T47D (cell line): Measurements from ENCODE around the gene PBLD.

Experiments used
- DNase-seq, 2 experiments: peaks; one replicate each; pipeline versions ENCODE4 v3.0.0 to v3.0.0-alpha.2; 2011 to 2012; ENCODE audit warnings: low read depth in 1 of 2, low spot score in 1 of 2
- JUND ChIP-seq: IDR thresholded peaks from 2 replicates; pipeline ENCODE4 v1.6.1; 2012; ENCODE audit warnings: low read depth
- in situ Hi-C: cut with HindIII; loops from 2 replicates; pipeline ENCODE4 v1.10.0; 2016; ENCODE audit warnings: low sequenced_read_pairs, low pct_unique_long_range_greater_than_20kb

Gene PBLD

GRCh38 chr10:68332259-68333057, at the start of gene PBLD:
PBLD (minus strand) TSS chr10:68332928; CDS start chr10:68306844, 26,084 bp downstream.
- no peak for TF ChIP-seq JUND
- peak in 1 of 2 experiments; percentile 91 for DNase-seq
- in situ Hi-C loops = no loop called here

- in situ Hi-C loops = no loop called here
- TF ChIP-seq JUND = no peak
These were observed 38.9 kb upstream of the PBLD start for GRCh38 chr10:68371604-68372003.

GRCh38 chr10:68367121-68367520, 34.4 kb upstream of the PBLD start:
- no peak for DNase-seq
- in situ Hi-C loops = no loop called here
- TF ChIP-seq JUND = no peak

More at GRCh38 chr10:68371604-68372003, 38.9 kb upstream of the PBLD start:
- no peak for DNase-seq

GRCh38 chr10:68366600-68366999, 33.9 kb upstream of the PBLD start:
- in situ Hi-C loops = no loop called here
- no peak for DNase-seq
- no peak for TF ChIP-seq JUND

- in situ Hi-C loops = no loop called here
- TF ChIP-seq JUND = no peak
- no peak for DNase-seq
These were observed 32.9 kb upstream of the PBLD start for GRCh38 chr10:68365611-68366010.

- TF ChIP-seq JUND = no peak
- in situ Hi-C loops = no loop called here
These were observed 31.6 kb upstream of the PBLD start for GRCh38 chr10:68364101-68364886.

GRCh38 chr10:68362590-68362989, 29.9 kb upstream of the PBLD start:
- in situ Hi-C loops = no loop called here
- TF ChIP-seq JUND = no peak
- no peak for DNase-seq

More at GRCh38 chr10:68364101-68364886, 31.6 kb upstream of the PBLD start:
- DNase-seq = no peak

GRCh38 chr10:68359189-68359588, 26.5 kb upstream of the PBLD start:
- TF ChIP-seq JUND = no peak
- DNase-seq = no peak
- in situ Hi-C loops = no loop called here

GRCh38 chr10:68353537-68353936, 20.8 kb upstream of the PBLD start:
- DNase-seq = no peak
- in situ Hi-C loops = no loop called here
- TF ChIP-seq JUND = no peak

GRCh38 chr10:68348265-68348741, 15.6 kb upstream of the PBLD start:
- in situ Hi-C loops = no loop called here

GRCh38 chr10:68346774-68347173, 14.0 kb upstream of the PBLD start:
- in situ Hi-C loops = no loop called here
- DNase-seq = no peak
- TF ChIP-seq JUND = no peak

More at GRCh38 chr10:68348265-68348741, 15.6 kb upstream of the PBLD start:
- DNase-seq = peak in 1 of 2 experiments; percentile 76
- no peak for TF ChIP-seq JUND

- no peak for DNase-seq
- in situ Hi-C loops = no loop called here
- no peak for TF ChIP-seq JUND
These were observed 12.9 kb upstream of the PBLD start for GRCh38 chr10:68345621-68346020.
